Epithelial cell of proximal tubule (primary cell): ENCODE measurements around the gene TAF5L. TPM values are rescaled to one million over a fixed set of nuclear protein-coding genes. Genes with fewer than 3 reads are reported as not detected.
A peak's percentile ranks its signal among the peaks of the same experiment; 100 is the strongest.

Experiments used
- DNase-seq: peaks from one replicate; pipeline ENCODE4 v3.0.0-alpha.2; 2011; ENCODE audit warnings: low read depth
- H3K4me3 ChIP-seq: 2 replicates; pipeline ENCODE4 v1.5.1; 2011; ENCODE audit warnings: low read depth, mild to moderate bottlenecking, low read length
- CTCF ChIP-seq: conservative IDR thresholded peaks from 2 replicates; pipeline ENCODE4 v1.5.1; 2012; ENCODE audit warnings: low read depth, mild to moderate bottlenecking, low read length
- total RNA-seq: library from RNA; depleted of rRNA; stranded (reverse); fragments of >200 nt; gene quantifications from 2 replicates; pipeline ENCODE4 v1.2.3, GENCODE V29; 2015

The TAF5L gene
- total RNA-seq, 1 donor from 2014 or later: 9.1 TPM

- no peak for DNase-seq
- no peak overlapping the region for H3K4me3 ChIP-seq
- no peak for TF ChIP-seq CTCF
These were observed 40.6 kb downstream of the TAF5L start for GRCh38 chr1:229585338-229585737.

- no peak overlapping the region for H3K4me3 ChIP-seq
- no peak for DNase-seq
- TF ChIP-seq CTCF: no peak
These were observed 43.2 kb downstream of the TAF5L start for GRCh38 chr1:229582715-229583114.

- H3K4me3 ChIP-seq: no peak overlapping the region
- no peak for TF ChIP-seq CTCF
These were observed 43.8 kb downstream of the TAF5L start for GRCh38 chr1:229582011-229582694.

GRCh38 chr1:229581485-229581884 lies 44.4 kb downstream of the TAF5L start:
- no peak overlapping the region for H3K4me3 ChIP-seq
- DNase-seq: no peak
- no peak for TF ChIP-seq CTCF

More at GRCh38 chr1:229582011-229582694, 43.8 kb downstream of the TAF5L start:
- DNase-seq: no peak

- H3K4me3 ChIP-seq: peak overlapping the region; percentile 33
- TF ChIP-seq CTCF: no peak
These were observed 46.8 kb downstream of the TAF5L start for GRCh38 chr1:229579059-229579673.

GRCh38 chr1:229578168-229579058 lies 47.5 kb downstream of the TAF5L start:
- H3K4me3 ChIP-seq: peak overlapping the region; percentile 33
- peak; percentile 29 for TF ChIP-seq CTCF
- DNase-seq: no peak

More at GRCh38 chr1:229579059-229579673, 46.8 kb downstream of the TAF5L start:
- no peak for DNase-seq
